ENCODE data around the gene PREB. TPM values are rescaled to one million over a fixed set of nuclear protein-coding genes. Genes with fewer than 3 reads are reported as not detected.

Gene PREB
- total RNA-seq, 1 donor from 2014 or later, result 53.6 TPM

GRCh38 chr2:27081984-27082772 is 52.3 kb downstream of the PREB start:
- peaks cover 30% of the 10 kb centered on the region for H3K4me1 Mint-ChIP-seq (ENCODE audit: unreplicated experiment)

More at GRCh38 chr2:27081984-27082772, 52.3 kb downstream of the PREB start:
- Mint-ChIP-seq H3K27ac (no peak overlapping the region), H3K9me3 (no peaks in the 10 kb centered on the region), H3K4me3 (no peak overlapping the region), H3K36me3 (peaks cover 5% of the 10 kb centered on the region), H3K27me3 (peaks cover 6% of the 10 kb centered on the region)
- DNase-seq (ENCODE audit: extremely low spot score, unreplicated experiment), result no peak
- TF ChIP-seq, protein P1, sequence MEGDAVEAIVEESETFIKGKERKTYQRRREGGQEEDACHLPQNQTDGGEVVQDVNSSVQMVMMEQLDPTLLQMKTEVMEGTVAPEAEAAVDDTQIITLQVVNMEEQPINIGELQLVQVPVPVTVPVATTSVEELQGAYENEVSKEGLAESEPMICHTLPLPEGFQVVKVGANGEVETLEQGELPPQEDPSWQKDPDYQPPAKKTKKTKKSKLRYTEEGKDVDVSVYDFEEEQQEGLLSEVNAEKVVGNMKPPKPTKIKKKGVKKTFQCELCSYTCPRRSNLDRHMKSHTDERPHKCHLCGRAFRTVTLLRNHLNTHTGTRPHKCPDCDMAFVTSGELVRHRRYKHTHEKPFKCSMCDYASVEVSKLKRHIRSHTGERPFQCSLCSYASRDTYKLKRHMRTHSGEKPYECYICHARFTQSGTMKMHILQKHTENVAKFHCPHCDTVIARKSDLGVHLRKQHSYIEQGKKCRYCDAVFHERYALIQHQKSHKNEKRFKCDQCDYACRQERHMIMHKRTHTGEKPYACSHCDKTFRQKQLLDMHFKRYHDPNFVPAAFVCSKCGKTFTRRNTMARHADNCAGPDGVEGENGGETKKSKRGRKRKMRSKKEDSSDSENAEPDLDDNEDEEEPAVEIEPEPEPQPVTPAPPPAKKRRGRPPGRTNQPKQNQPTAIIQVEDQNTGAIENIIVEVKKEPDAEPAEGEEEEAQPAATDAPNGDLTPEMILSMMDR (conservative IDR thresholded peaks at IDR 0.05), result no peak

Other genes with a start within 250 kb of the PREB start
- 13.5 and 14.4 TPM in 2 replicates for gene MAPRE3, start 164.0 kb downstream of the PREB start, total RNA-seq (ENCODE audit: low replicate concordance)
- 83.9 and 96.1 TPM in 2 replicates for gene TMEM214, start 101.7 kb downstream of the PREB start, total RNA-seq (ENCODE audit: low replicate concordance)
- 24.3 and 57.3 TPM in 2 replicates for gene AGBL5, start 83.0 kb downstream of the PREB start, total RNA-seq (ENCODE audit: low replicate concordance)
- gene OST4, start 63.0 kb downstream of the PREB start, total RNA-seq (ENCODE audit: low replicate concordance), result 298 and 401 TPM in 2 replicates
- gene EMILIN1, start 56.0 kb downstream of the PREB start, total RNA-seq (ENCODE audit: low replicate concordance), result 2.7 and 60.7 TPM in 2 replicates
- gene KHK, start 47.9 kb downstream of the PREB start, total RNA-seq (ENCODE audit: low replicate concordance), result 14.7 and 28.4 TPM in 2 replicates
- gene CGREF1, start 15.5 kb downstream of the PREB start, total RNA-seq (ENCODE audit: low replicate concordance), result 1.8 and 2.4 TPM in 2 replicates
- gene ABHD1, start 10.8 kb downstream of the PREB start, total RNA-seq (ENCODE audit: low replicate concordance), result 0.12 and 0.51 TPM in 2 replicates
- not detected in 2 replicates for gene PRR30, start 4.8 kb upstream of the PREB start, total RNA-seq (ENCODE audit: low replicate concordance)
- not detected in 2 replicates for gene TCF23, start 14.4 kb upstream of the PREB start, total RNA-seq (ENCODE audit: low replicate concordance)
- 97.4 and 103 TPM in 2 replicates for gene ATRAID, start 77.4 kb upstream of the PREB start, total RNA-seq (ENCODE audit: low replicate concordance)
- gene SLC5A6, start 77.6 kb upstream of the PREB start, total RNA-seq (ENCODE audit: low replicate concordance), result 63.6 and 76.3 TPM in 2 replicates
- 51.6 and 85.1 TPM in 2 replicates for gene CAD, start 82.7 kb upstream of the PREB start, total RNA-seq (ENCODE audit: low replicate concordance)
- gene SLC30A3, start 128.4 kb upstream of the PREB start, total RNA-seq (ENCODE audit: low replicate concordance), result 0.19 and 0.53 TPM in 2 replicates
- not detected in 2 replicates for gene DNAJC5G, start 140.8 kb upstream of the PREB start, total RNA-seq (ENCODE audit: low replicate concordance)
- gene TRIM54, start 147.8 kb upstream of the PREB start, total RNA-seq (ENCODE audit: low replicate concordance), result not detected in 2 replicates
- 0.74 and 4.1 TPM in 2 replicates for gene UCN, start 173.8 kb upstream of the PREB start, total RNA-seq (ENCODE audit: low replicate concordance)
- gene MPV17, start 188.5 kb upstream of the PREB start, total RNA-seq (ENCODE audit: low replicate concordance), result 48.9 and 62.4 TPM in 2 replicates
- 74.2 and 76.5 TPM in 2 replicates for gene GTF3C2, start 222.1 kb upstream of the PREB start, total RNA-seq (ENCODE audit: low replicate concordance)
- gene EIF2B4, start 235.7 kb upstream of the PREB start, total RNA-seq (ENCODE audit: low replicate concordance), result 43.9 and 56.0 TPM in 2 replicates
- gene SNX17, start 236.0 kb upstream of the PREB start, total RNA-seq (ENCODE audit: low replicate concordance), result 74.7 and 94.3 TPM in 2 replicates
- 25.3 and 25.9 TPM in 2 replicates for gene ZNF513, start 246.1 kb upstream of the PREB start, total RNA-seq (ENCODE audit: low replicate concordance)